ENCODE results near the gene CCR7.

- TF ChIP-seq SUZ12 (IDR thresholded peaks at IDR 0.05; ENCODE audit: low read length) (no peak), MAX (IDR thresholded peaks at IDR 0.05) (peak; percentile 82), GABPA (IDR thresholded peaks at IDR 0.05; ENCODE audit: borderline replicate concordance, insufficient read depth, low read length) (no peak), POLR2A (IDR thresholded peaks at IDR 0.05; ENCODE audit: control extremely low read depth in 1 of 2, low read depth in 2 of 2, low read length in 2 of 2) (no peak), CTCF (IDR thresholded peaks at IDR 0.05; ENCODE audit: control extremely low read depth in 1 of 3, insufficient read depth in 1 of 3, low read depth in 1 of 3, low read length in 3 of 3) (no peak), TAF1 (IDR thresholded peaks at IDR 0.05; ENCODE audit: low read depth, low read length) (no peak), RFX5 (IDR thresholded peaks at IDR 0.05; ENCODE audit: borderline replicate concordance, low read depth, low read length) (no peak), HDAC2 (IDR thresholded peaks at IDR 0.05; ENCODE audit: borderline replicate concordance in 1 of 2, low read depth in 2 of 2, low read length in 2 of 2) (no peak), CEBPB (IDR thresholded peaks at IDR 0.05; ENCODE audit: low read depth, low read length) (no peak), EP300 (IDR thresholded peaks at IDR 0.05; ENCODE audit: borderline replicate concordance in 1 of 2, low read depth in 2 of 2, low read length in 2 of 2) (no peak), BRCA1 (IDR thresholded peaks at IDR 0.05; ENCODE audit: low read depth, low read length) (no peak), MAFK (IDR thresholded peaks at IDR 0.05; ENCODE audit: low read depth, low read length) (no peak), SIN3A (conservative IDR thresholded peaks at IDR 0.05 in 1 of 2, IDR thresholded peaks at IDR 0.05 in 1 of 2; ENCODE audit: low read depth in 1 of 2, low read length in 2 of 2) (no peak), KDM1A (IDR thresholded peaks at IDR 0.05; ENCODE audit: borderline replicate concordance, low read length) (no peak)
These were observed 55.0 kb downstream of the CCR7 start for GRCh38 chr17:40510328-40510648.
